Left lung (tissue), 14 donors: ENCODE results near the gene CAPZA1. TPM values are rescaled to one million over a fixed set of nuclear protein-coding genes. Genes with fewer than 3 reads are reported as not detected.

Experiments
- ATAC-seq: fragments of 200-7000 bp; cut with Tn5 transposase; one replicate; pipeline ENCODE4 v1.9.1; 2020; ENCODE audit warnings: moderate library complexity
- DNase-seq, 4 donors: peaks; one replicate each; pipeline ENCODE4 v3.0.0-alpha.2; 2013 to 2020
- H3K27ac ChIP-seq, 2 donors: fragments of 200-600 bp; sonication (generic) in 1 of 2; one replicate each; pipeline versions ENCODE4 v1.5.0 to v1.8.0; 2020 to 2021
- H3K27me3 ChIP-seq, 2 donors: fragments of 200-600 bp; sonication (generic) in 1 of 2; one replicate each; pipeline versions ENCODE4 v1.5.0 to v1.8.0; 2020 to 2021
- H3K36me3 ChIP-seq, 2 donors: fragments of 200-600 bp; sonication (generic) in 1 of 2; one replicate each; pipeline versions ENCODE4 v1.5.0 to v1.8.0; 2020 to 2021
- H3K4me1 ChIP-seq, 2 donors: fragments of 200-600 bp; one replicate each; pipeline ENCODE4 v1.8.0; 2021
- H3K4me3 ChIP-seq, 2 donors: fragments of 200-600 bp; sonication (generic) in 1 of 2; one replicate each; pipeline versions ENCODE4 v1.5.0 to v1.8.0; 2020 to 2021; ENCODE audit warnings: mild to moderate bottlenecking in 1 of 2
- H3K9me3 ChIP-seq, 2 donors: fragments of 200-600 bp; sonication (generic) in 1 of 2; one replicate each; pipeline versions ENCODE4 v1.5.0 to v1.8.0; 2020 to 2021
- intact Hi-C, 2 donors: fragments of 100-400 bp; cut with DNase I; formaldehyde crosslinking; loops; one replicate each; pipeline versions ENCODE4 v1.11.2 to v1.14.2; 2022
- long read RNA-seq, 12 donors: library from polyadenylated mRNA in 2 of 12; unstranded in 2 of 12; transcript quantifications; one replicate each; pipeline ENCODE4 v2.0.0 and lab custom pipeline, GENCODE V29; 2019 to 2026
- polyA plus RNA-seq, 6 donors: library from polyadenylated mRNA; unstranded; fragments of 120-200 nt; gene quantifications; one replicate each; pipeline ENCODE4 v1.2.1, GENCODE V29; 2013; ENCODE audit not compliant: insufficient read length in 6 of 6
- total RNA-seq, 2 donors: library from RNA; stranded (reverse); fragmentation: NEBNext Ultra II Directional; extraction: Animal tissue kit (Norgen Biotek cat#: 25700); gene quantifications; one replicate each; pipeline ENCODE4 v1.2.1, GENCODE V29; 2021
- TF ChIP-seq, protein P1 (sequence below), 2 donors: fragments of 200-600 bp; sonication (generic) in 1 of 2; IDR thresholded peaks; one replicate each; pipeline versions ENCODE4 v1.5.0 to v1.8.0; 2021; ENCODE audit warnings: antibody characterized with exemption in 2 of 2
- donor health status: DM: no; HTN: yes; CAD: no.
- donor health status: DM: no; HTN: no; CAD: no.

CAPZA1 gene
- total RNA-seq (100 to 1,000 TPM; 122 to 167 TPM), polyA plus RNA-seq (100 to 1,000 TPM; 135 to 154 (median 146) TPM)
- long read RNA-seq, donor 1, transcript CAPZA1-205 (3 exons, 739 nt): minor isoform, 6 of 71 reads
- long read RNA-seq, donor 1, transcript CAPZA1-201 (10 exons, 3,020 nt): major isoform, 50 of 71 reads
- long read RNA-seq, donor 1, partial matches to known transcripts: 11 of 71 reads
- long read RNA-seq, donor 1, other reads (novel, unspliced or antisense): 0 of 71 reads
- long read RNA-seq, donor 2, transcript CAPZA1-201 (10 exons, 3,020 nt): major isoform, 38 of 71 reads
- long read RNA-seq, donor 2, transcript CAPZA1-205 (3 exons, 739 nt): minor isoform, 7 of 71 reads
- long read RNA-seq, donor 2, partial matches to known transcripts: 22 of 71 reads
- long read RNA-seq, donor 2, other reads (novel, unspliced or antisense): 0 of 71 reads
- long read RNA-seq, donor 3, transcript CAPZA1-201 (10 exons, 3,020 nt): major isoform, 38 of 40 reads
- long read RNA-seq, donor 3, partial matches to known transcripts: 0 of 40 reads
- long read RNA-seq, donor 3, other reads (novel, unspliced or antisense): 0 of 40 reads
- long read RNA-seq, donor 4, transcript CAPZA1-201 (10 exons, 3,020 nt): major isoform, 21 of 34 reads
- long read RNA-seq, donor 4, partial matches to known transcripts: 3 of 34 reads
- long read RNA-seq, donor 4, other reads (novel, unspliced or antisense): 9 of 34 reads
- long read RNA-seq, donor 5, transcript CAPZA1-201 (10 exons, 3,020 nt): major isoform, 38 of 47 reads
- long read RNA-seq, donor 5, partial matches to known transcripts: 5 of 47 reads
- long read RNA-seq, donor 5, other reads (novel, unspliced or antisense): 0 of 47 reads
- long read RNA-seq, donor 6, transcript CAPZA1-201 (10 exons, 3,020 nt): major isoform, 49 of 51 reads
- long read RNA-seq, donor 6, partial matches to known transcripts: 0 of 51 reads
- long read RNA-seq, donor 6, other reads (novel, unspliced or antisense): 0 of 51 reads
- long read RNA-seq, donor 7, transcript CAPZA1-201 (10 exons, 3,020 nt): major isoform, 22 of 26 reads
- long read RNA-seq, donor 7, partial matches to known transcripts: 0 of 26 reads
- long read RNA-seq, donor 7, other reads (novel, unspliced or antisense): 0 of 26 reads
- long read RNA-seq, donor 8, transcript CAPZA1-201 (10 exons, 3,020 nt): major isoform, 34 of 44 reads
- long read RNA-seq, donor 8, partial matches to known transcripts: 7 of 44 reads
- long read RNA-seq, donor 8, other reads (novel, unspliced or antisense): 0 of 44 reads
- long read RNA-seq, donor 9, partial matches to known transcripts: 0 of 1 reads
- long read RNA-seq, donor 9, other reads (novel, unspliced or antisense): 0 of 1 reads
- long read RNA-seq, donor 10, transcript CAPZA1-201 (10 exons, 3,020 nt): major isoform, 5 of 7 reads
- long read RNA-seq, donor 10, partial matches to known transcripts: 1 of 7 reads
- long read RNA-seq, donor 10, other reads (novel, unspliced or antisense): 1 of 7 reads
- long read RNA-seq, donor 11, transcript CAPZA1-201 (10 exons, 3,020 nt): major isoform, 23 of 26 reads
- long read RNA-seq, donor 11, partial matches to known transcripts: 0 of 26 reads
- long read RNA-seq, donor 11, other reads (novel, unspliced or antisense): 0 of 26 reads
- long read RNA-seq, donor 12, transcript CAPZA1-201 (10 exons, 3,020 nt): major isoform, 35 of 256 reads
- long read RNA-seq, donor 12, partial matches to known transcripts: 218 of 256 reads
- long read RNA-seq, donor 12, other reads (novel, unspliced or antisense): 0 of 256 reads

DNA sequence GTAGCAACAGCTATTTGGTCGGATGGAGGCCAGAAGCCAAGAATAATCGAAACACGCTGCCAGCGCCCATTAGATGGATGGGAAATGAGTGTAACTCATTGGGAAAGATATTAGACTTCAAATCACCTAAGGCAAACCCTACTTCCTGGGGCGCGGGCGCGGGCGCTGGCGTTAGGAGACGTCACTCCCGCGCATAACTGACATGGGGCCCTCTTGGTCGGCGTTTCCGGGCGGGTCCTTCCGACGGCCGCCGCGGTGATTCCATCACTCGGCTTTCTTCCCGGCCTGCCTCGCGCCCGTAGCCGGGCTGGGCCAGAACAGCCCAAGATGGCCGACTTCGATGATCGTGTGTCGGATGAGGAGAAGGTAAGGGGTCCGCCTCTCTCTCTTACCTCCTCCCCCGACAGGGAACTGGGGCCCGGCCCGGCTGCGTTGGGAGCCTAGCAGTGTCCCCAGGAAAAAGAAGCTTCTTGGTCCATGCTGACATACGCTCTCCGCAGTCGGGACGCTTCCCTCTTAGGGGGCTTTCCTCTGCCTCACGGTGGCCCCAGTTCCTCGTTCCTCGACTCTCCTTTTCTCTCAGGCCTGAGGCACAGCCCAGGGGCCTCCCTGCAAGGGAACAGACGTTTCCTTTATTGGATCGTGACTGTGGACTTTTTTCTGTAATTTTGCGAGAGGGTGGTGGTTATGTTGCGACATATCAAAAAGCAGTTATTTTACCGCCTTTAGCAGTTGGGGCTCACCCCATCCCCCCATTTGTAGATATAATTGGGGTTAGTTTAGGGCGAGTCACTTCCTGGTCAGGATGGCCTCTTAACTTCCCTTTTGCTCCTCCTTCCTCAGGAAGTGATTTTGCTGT is at the start of gene CAPZA1:
TSS of gene CAPZA1 (plus strand) at position 315 of the 859 bp plus-strand sequence. CDS start at position 328, 13 bp downstream.
- TF ChIP-seq, protein P1, sequence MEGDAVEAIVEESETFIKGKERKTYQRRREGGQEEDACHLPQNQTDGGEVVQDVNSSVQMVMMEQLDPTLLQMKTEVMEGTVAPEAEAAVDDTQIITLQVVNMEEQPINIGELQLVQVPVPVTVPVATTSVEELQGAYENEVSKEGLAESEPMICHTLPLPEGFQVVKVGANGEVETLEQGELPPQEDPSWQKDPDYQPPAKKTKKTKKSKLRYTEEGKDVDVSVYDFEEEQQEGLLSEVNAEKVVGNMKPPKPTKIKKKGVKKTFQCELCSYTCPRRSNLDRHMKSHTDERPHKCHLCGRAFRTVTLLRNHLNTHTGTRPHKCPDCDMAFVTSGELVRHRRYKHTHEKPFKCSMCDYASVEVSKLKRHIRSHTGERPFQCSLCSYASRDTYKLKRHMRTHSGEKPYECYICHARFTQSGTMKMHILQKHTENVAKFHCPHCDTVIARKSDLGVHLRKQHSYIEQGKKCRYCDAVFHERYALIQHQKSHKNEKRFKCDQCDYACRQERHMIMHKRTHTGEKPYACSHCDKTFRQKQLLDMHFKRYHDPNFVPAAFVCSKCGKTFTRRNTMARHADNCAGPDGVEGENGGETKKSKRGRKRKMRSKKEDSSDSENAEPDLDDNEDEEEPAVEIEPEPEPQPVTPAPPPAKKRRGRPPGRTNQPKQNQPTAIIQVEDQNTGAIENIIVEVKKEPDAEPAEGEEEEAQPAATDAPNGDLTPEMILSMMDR (IDR thresholded peaks at IDR 0.05): no peak
- Histone ChIP-seq H3K4me1 (peaks cover 26 to 60% of the 10 kb centered on the region in 2 donors), H3K4me3 (peak within 1 kb of the TSS; percentile 86 to 89), H3K27ac (peak within 1 kb of the TSS; percentile 98 to 99), H3K9me3 (no peaks in the 10 kb centered on the region), H3K36me3 (peaks cover 0 to 13% of the 10 kb centered on the region in 2 donors), H3K27me3 (no peaks in the 10 kb centered on the region)
- peak; percentile 97 for ATAC-seq
- peak; percentile 90 to 97 (median 95) for DNase-seq
- intact Hi-C loops: loop anchor here in 1 of 2 donors (10.0 kb wide), 3 partner anchors 55 to 115 kb away; partner anchors contain the start of genes MOV10, RHOC and WNT2B

GRCh38 chr1:112575154-112575804 is 44.4 kb upstream of the CAPZA1 start:
- Histone ChIP-seq H3K4me1 (no peaks in the 10 kb centered on the region), H3K27me3 (no peaks in the 10 kb centered on the region), H3K9me3 (no peaks in the 10 kb centered on the region), H3K27ac (no peak overlapping the region), H3K36me3 (peaks cover 0 to 73% of the 10 kb centered on the region in 2 donors), H3K4me3 (no peak overlapping the region)
- intact Hi-C loops: no loop called here
- ATAC-seq (peak; percentile 81), DNase-seq (no peak)
- TF ChIP-seq, protein P1 (IDR thresholded peaks at IDR 0.05): no peak

DNA sequence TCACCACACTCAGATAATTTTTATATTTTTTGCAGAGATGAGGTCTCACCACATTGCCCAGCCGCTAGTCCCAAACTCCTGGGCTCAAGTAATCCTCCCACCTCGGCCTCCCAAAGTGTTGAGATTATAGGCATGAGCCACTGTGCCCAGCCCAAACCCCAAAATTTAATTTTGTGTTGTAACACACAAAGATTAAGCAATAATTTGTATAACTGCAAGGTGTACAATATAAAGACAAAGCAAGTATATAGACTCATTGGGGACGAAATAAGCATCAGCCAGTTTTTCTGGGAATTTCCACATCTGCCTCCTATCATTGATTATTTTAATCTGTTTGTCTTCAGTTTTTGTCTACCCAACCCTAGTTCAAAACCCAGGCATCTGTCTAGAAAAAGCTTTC is 43.4 kb upstream of the CAPZA1 start:
- H3K27ac ChIP-seq: no peak overlapping the region
- TF ChIP-seq, protein P1 (IDR thresholded peaks at IDR 0.05): no peak
- no peak overlapping the region for H3K4me3 ChIP-seq
- no peak for ATAC-seq
- intact Hi-C loops: no loop called here
- H3K4me1 ChIP-seq: no peaks in the 10 kb centered on the region
- no peaks in the 10 kb centered on the region for H3K27me3 ChIP-seq
- no peak for DNase-seq
- peaks cover 0 to 80% of the 10 kb centered on the region in 2 donors for H3K36me3 ChIP-seq
- no peaks in the 10 kb centered on the region for H3K9me3 ChIP-seq
